HEK293 (cell line): ENCODE measurements around the gene SLC5A10.

ENCODE experiments used
- CTCF ChIA-PET: fragments of 350-600 bp; formaldehyde crosslinking; extraction: SDS; loops from one replicate; lab custom pipeline; 2021; ENCODE audit warnings: antibody characterized with exemption; lab: Yijun Ruan, JAX
- POLR2A ChIA-PET: fragments of 300-600 bp; formaldehyde crosslinking; extraction: SDS; loops from one replicate; lab custom pipeline; 2020; ENCODE audit warnings: antibody characterized with exemption, inconsistent platforms; lab: Yijun Ruan, JAX
- H3K27ac ChIP-seq: fragments of 200-500 bp; sonication (Bioruptor generic); 2 replicates; pipeline ENCODE4 v1.5.1; 2014; ENCODE audit warnings: low read depth, low read length, control low read depth, inconsistent platforms; ENCODE audit errors: extremely low read depth
- H3K36me3 ChIP-seq, 2 experiments: fragments of 200-500 bp in 1 of 2; sonication (Bioruptor generic) in 1 of 2; 1 replicate in 1 of 2; 2 replicates in 1 of 2; pipeline ENCODE4 v1.5.1; 2014 to 2017; ENCODE audit warnings: inconsistent platforms in 2 of 2, low read length in 2 of 2; ENCODE audit not compliant: control insufficient read depth in 2 of 2, insufficient read depth in 1 of 2
- H3K4me1 ChIP-seq: fragments of 200-500 bp; sonication (Bioruptor generic); 2 replicates; pipeline ENCODE4 v1.5.1; 2014; ENCODE audit warnings: mild to moderate bottlenecking, low read length, inconsistent platforms; ENCODE audit not compliant: control insufficient read depth, insufficient read depth
- H3K4me3 ChIP-seq: 2 replicates; pipeline ENCODE4 v1.5.1; 2011; ENCODE audit warnings: low read depth, mild to moderate bottlenecking, control low read depth, low read length, moderate library complexity
- H3K9me3 ChIP-seq: fragments of 200-500 bp; sonication (Bioruptor generic); 2 replicates; pipeline ENCODE4 v1.5.1; 2014; ENCODE audit warnings: low read depth, low read length, inconsistent platforms; ENCODE audit not compliant: control insufficient read depth, insufficient read depth
- HOXA7 ChIP-seq: sonication (generic); formaldehyde crosslinking; IDR thresholded peaks from 2 replicates; pipeline ENCODE4 v1.8.1; 2022; ENCODE audit warnings: missing genetic modification reagents, borderline replicate concordance
- KLF16 ChIP-seq: fragments of 450-650 bp; formaldehyde crosslinking; IDR thresholded peaks from 2 replicates; pipeline ENCODE4 v1.5.1; 2017; ENCODE audit warnings: missing biosample characterization, missing genetic modification characterization
- ZBTB21 ChIP-seq: fragments of 450-650 bp; formaldehyde crosslinking; IDR thresholded peaks from 2 replicates; pipeline ENCODE4 v1.5.1; 2017; ENCODE audit warnings: missing biosample characterization, missing genetic modification characterization
- ZBTB7A ChIP-seq: fragments of 450-650 bp; formaldehyde crosslinking; IDR thresholded peaks from 2 replicates; pipeline ENCODE4 v1.5.1; 2016; ENCODE audit warnings: low read depth, missing biosample characterization, missing genetic modification characterization
- ZNF138 ChIP-seq: fragments of 450-650 bp; formaldehyde crosslinking; IDR thresholded peaks from 2 replicates; pipeline ENCODE4 v1.5.1; 2016; ENCODE audit warnings: missing biosample characterization, missing genetic modification characterization, borderline replicate concordance
- ZNF175 ChIP-seq: fragments of 450-650 bp; formaldehyde crosslinking; IDR thresholded peaks from 2 replicates; pipeline ENCODE4 v1.5.1; 2016; ENCODE audit warnings: missing biosample characterization, missing genetic modification characterization
- ZNF239 ChIP-seq: fragments of 450-650 bp; formaldehyde crosslinking; IDR thresholded peaks from 2 replicates; pipeline ENCODE4 v1.5.1; 2016; ENCODE audit warnings: missing biosample characterization, missing genetic modification characterization
- ZNF324 ChIP-seq: fragments of 450-650 bp; formaldehyde crosslinking; IDR thresholded peaks from 2 replicates; pipeline ENCODE4 v1.5.1; 2016; ENCODE audit warnings: missing biosample characterization, missing genetic modification characterization
- ZNF416 ChIP-seq: fragments of 450-650 bp; formaldehyde crosslinking; IDR thresholded peaks from 2 replicates; pipeline ENCODE4 v1.5.1; 2016; ENCODE audit warnings: missing biosample characterization, missing genetic modification characterization
- ZNF560 ChIP-seq: fragments of 450-650 bp; formaldehyde crosslinking; IDR thresholded peaks from 2 replicates; pipeline ENCODE4 v1.5.1; 2017; ENCODE audit warnings: missing biosample characterization, missing genetic modification characterization, borderline replicate concordance
- ZNF701 ChIP-seq: fragments of 450-650 bp; formaldehyde crosslinking; IDR thresholded peaks from 2 replicates; pipeline ENCODE4 v1.5.1; 2016; ENCODE audit warnings: missing biosample characterization, missing genetic modification characterization
- ZNF777 ChIP-seq: fragments of 450-650 bp; formaldehyde crosslinking; IDR thresholded peaks from 2 replicates; pipeline ENCODE4 v1.5.1; 2017; ENCODE audit warnings: missing biosample characterization, missing genetic modification characterization, borderline replicate concordance
- ZSCAN23 ChIP-seq: fragments of 450-650 bp; formaldehyde crosslinking; IDR thresholded peaks from 2 replicates; pipeline ENCODE4 v1.5.1; 2016; ENCODE audit warnings: missing biosample characterization, missing genetic modification characterization
- TF ChIP-seq, protein P1 (sequence below): fragments of 450-650 bp; formaldehyde crosslinking; IDR thresholded peaks from 2 replicates; pipeline ENCODE4; 2016; ENCODE audit warnings: missing biosample characterization, missing genetic modification characterization
- TF ChIP-seq, protein P2 (sequence below): fragments of 450-650 bp; formaldehyde crosslinking; IDR thresholded peaks from 2 replicates; pipeline ENCODE4 v1.5.1; 2016; ENCODE audit warnings: missing biosample characterization, missing genetic modification characterization
- TF ChIP-seq, protein P3 (sequence below): fragments of 450-650 bp; formaldehyde crosslinking; IDR thresholded peaks from 2 replicates; pipeline ENCODE4 v1.5.1; 2016; ENCODE audit warnings: missing biosample characterization, missing genetic modification characterization, low read depth
- TF ChIP-seq, protein P4 (sequence below): fragments of 450-650 bp; formaldehyde crosslinking; IDR thresholded peaks from 2 replicates; pipeline ENCODE4 v1.5.1; 2016; ENCODE audit warnings: missing biosample characterization, missing genetic modification characterization
- TF ChIP-seq, protein P5 (sequence below): fragments of 450-650 bp; formaldehyde crosslinking; IDR thresholded peaks from 2 replicates; pipeline ENCODE4 v1.5.1; 2016; ENCODE audit warnings: missing biosample characterization, missing genetic modification characterization

The SLC5A10 gene

DNA sequence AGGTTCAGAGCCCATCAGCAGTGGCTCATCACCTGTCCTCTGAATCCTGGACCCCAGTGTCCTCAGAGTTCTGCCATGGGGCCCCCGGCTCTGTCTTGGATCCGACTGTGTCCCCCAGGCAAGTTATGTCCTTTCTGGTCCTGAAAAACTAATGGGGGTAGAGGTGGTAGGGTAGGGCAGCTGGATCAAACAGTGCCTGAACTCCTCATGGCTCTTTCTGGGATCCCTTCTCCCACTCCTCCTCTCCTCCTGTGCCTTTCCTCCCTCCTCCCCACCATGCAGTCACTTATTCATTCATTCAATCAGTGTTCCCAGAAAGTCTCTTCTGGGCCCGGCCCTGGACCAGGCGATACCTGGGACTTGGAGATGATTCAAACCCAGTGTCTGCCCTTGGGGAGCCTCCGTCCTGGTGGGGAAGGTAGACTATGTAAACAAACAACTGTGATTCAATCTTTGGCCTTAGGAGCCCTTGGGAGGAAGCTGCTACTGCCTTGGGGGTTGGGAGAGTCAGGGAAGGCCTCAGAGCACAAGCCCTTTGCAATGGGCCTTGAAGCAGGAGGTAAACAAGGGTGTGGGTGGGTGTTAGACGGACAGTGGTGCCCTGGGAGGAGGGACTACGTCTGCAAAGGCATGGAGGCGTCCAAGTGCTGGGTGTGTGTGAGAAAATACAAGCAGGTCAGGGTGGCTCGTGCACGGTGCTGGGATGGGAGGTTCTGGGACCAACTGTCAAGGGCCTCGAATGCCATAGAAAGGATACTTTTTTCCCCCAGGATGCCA is 59.0 kb downstream of the SLC5A10 start (continued):
- TF ChIP-seq, protein P1, sequence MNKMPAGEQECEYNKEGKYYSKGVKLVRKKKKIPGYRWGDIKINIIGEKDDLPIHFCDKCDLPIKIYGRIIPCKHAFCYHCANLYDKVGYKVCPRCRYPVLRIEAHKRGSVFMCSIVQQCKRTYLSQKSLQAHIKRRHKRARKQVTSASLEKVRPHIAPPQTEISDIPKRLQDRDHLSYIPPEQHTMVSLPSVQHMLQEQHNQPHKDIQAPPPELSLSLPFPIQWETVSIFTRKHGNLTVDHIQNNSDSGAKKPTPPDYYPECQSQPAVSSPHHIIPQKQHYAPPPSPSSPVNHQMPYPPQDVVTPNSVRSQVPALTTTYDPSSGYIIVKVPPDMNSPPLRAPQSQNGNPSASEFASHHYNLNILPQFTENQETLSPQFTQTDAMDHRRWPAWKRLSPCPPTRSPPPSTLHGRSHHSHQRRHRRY (tag by site-specific recombination), result no peak

DNA sequence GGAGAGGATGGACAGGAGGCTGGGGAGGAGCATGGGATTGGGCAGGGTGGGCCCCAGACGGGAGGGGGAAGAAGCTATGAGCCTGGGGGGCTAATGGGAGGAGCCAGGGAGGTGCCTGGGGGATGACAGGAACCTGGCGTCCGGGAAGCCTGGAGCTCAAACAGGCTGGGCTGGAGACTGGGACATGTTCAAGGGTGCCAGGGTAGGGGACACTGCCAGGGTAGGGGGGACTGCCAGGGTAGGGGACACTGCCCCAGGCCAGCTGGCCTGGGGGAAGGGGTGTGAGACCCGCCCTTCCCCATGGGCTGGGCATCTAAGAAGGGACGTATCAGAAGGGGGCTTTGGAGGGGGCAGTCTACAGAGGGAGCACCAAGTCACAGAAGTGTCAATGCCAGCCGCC is 59.6 kb downstream of the SLC5A10 start:
- TF ChIP-seq HOXA7 (CRISPR knock-in tag), result no peak
- TF ChIP-seq, protein P2, sequence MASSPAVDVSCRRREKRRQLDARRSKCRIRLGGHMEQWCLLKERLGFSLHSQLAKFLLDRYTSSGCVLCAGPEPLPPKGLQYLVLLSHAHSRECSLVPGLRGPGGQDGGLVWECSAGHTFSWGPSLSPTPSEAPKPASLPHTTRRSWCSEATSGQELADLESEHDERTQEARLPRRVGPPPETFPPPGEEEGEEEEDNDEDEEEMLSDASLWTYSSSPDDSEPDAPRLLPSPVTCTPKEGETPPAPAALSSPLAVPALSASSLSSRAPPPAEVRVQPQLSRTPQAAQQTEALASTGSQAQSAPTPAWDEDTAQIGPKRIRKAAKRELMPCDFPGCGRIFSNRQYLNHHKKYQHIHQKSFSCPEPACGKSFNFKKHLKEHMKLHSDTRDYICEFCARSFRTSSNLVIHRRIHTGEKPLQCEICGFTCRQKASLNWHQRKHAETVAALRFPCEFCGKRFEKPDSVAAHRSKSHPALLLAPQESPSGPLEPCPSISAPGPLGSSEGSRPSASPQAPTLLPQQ (tag by site-specific recombination), result no peak
- TF ChIP-seq ZSCAN23 (tag by site-specific recombination), result no peak
- no peak for TF ChIP-seq ZNF416 (tag by site-specific recombination)
- TF ChIP-seq, protein P3, sequence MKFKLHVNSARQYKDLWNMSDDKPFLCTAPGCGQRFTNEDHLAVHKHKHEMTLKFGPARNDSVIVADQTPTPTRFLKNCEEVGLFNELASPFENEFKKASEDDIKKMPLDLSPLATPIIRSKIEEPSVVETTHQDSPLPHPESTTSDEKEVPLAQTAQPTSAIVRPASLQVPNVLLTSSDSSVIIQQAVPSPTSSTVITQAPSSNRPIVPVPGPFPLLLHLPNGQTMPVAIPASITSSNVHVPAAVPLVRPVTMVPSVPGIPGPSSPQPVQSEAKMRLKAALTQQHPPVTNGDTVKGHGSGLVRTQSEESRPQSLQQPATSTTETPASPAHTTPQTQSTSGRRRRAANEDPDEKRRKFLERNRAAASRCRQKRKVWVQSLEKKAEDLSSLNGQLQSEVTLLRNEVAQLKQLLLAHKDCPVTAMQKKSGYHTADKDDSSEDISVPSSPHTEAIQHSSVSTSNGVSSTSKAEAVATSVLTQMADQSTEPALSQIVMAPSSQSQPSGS, result no peak
- no peak for TF ChIP-seq KLF16
- no peak for TF ChIP-seq ZBTB7A (tag by site-specific recombination)
- no peak for TF ChIP-seq ZNF324 (tag by site-specific recombination)
- TF ChIP-seq ZNF239, result no peak
- no peak for TF ChIP-seq ZNF175 (tag by site-specific recombination)
- TF ChIP-seq ZNF138 (tag by site-specific recombination), result no peak
- TF ChIP-seq ZNF701 (tag by site-specific recombination), result no peak
- no peak for TF ChIP-seq ZNF560 (tag by site-specific recombination)
- TF ChIP-seq, protein P4, sequence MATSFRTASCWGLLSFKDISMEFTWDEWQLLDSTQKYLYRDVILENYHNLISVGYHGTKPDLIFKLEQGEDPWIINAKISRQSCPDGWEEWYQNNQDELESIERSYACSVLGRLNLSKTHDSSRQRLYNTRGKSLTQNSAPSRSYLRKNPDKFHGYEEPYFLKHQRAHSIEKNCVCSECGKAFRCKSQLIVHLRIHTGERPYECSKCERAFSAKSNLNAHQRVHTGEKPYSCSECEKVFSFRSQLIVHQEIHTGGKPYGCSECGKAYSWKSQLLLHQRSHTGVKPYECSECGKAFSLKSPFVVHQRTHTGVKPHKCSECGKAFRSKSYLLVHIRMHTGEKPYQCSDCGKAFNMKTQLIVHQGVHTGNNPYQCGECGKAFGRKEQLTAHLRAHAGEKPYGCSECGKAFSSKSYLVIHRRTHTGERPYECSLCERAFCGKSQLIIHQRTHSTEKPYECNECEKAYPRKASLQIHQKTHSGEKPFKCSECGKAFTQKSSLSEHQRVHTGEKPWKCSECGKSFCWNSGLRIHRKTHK (tag by site-specific recombination), result no peak
- TF ChIP-seq ZBTB21 (tag by site-specific recombination), result no peak
- TF ChIP-seq, protein P5, sequence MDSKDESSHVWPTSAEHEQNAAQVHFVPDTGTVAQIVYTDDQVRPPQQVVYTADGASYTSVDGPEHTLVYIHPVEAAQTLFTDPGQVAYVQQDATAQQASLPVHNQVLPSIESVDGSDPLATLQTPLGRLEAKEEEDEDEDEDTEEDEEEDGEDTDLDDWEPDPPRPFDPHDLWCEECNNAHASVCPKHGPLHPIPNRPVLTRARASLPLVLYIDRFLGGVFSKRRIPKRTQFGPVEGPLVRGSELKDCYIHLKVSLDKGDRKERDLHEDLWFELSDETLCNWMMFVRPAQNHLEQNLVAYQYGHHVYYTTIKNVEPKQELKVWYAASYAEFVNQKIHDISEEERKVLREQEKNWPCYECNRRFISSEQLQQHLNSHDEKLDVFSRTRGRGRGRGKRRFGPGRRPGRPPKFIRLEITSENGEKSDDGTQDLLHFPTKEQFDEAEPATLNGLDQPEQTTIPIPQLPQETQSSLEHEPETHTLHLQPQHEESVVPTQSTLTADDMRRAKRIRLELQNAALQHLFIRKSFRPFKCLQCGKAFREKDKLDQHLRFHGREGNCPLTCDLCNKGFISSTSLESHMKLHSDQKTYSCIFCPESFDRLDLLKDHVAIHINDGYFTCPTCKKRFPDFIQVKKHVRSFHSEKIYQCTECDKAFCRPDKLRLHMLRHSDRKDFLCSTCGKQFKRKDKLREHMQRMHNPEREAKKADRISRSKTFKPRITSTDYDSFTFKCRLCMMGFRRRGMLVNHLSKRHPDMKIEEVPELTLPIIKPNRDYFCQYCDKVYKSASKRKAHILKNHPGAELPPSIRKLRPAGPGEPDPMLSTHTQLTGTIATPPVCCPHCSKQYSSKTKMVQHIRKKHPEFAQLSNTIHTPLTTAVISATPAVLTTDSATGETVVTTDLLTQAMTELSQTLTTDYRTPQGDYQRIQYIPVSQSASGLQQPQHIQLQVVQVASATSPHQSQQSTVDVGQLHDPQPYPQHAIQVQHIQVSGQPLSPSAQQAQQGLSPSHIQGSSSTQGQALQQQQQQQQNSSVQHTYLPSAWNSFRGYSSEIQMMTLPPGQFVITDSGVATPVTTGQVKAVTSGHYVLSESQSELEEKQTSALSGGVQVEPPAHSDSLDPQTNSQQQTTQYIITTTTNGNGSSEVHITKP (tag by site-specific recombination), result no peak; the same call in 1 of the 2 replicates
- no peak for TF ChIP-seq ZNF777
- Histone ChIP-seq H3K4me3 (no peak overlapping the region), H3K27ac (no peak overlapping the region), H3K9me3 (no peaks in the 10 kb centered on the region), H3K4me1 (peaks cover 5% of the 10 kb centered on the region; the same call in 1 of the 2 replicates), H3K36me3 (no peaks in the 10 kb centered on the region)
- ChIA-PET POLR2A (no interaction called here), CTCF (no interaction called here)
